ENCODE data around the gene LRRC8D.

- TF ChIP-seq EZH2phosphoT487 (IDR thresholded peaks at IDR 0.05; ENCODE audit: insufficient read depth, low read depth) (no peak), EZH2 (IDR thresholded peaks at IDR 0.05; ENCODE audit: insufficient read depth, poor library complexity, severe bottlenecking) (no peak)
Observed at GRCh38 chr1:89807983-89808382, 12.8 kb upstream of the LRRC8D start.

Measured in GM23248 (cell line).